ENCODE measurements around the gene NEK9. TPM values are rescaled to one million over a fixed set of nuclear protein-coding genes. Genes with fewer than 3 reads are reported as not detected.

Gene NEK9
- total and polyA plus RNA-seq, 2 donors (not counting 3 experiments of a cell fraction or from before 2014, with no cell fraction given): 22.1 to 65.1 TPM

DNA sequence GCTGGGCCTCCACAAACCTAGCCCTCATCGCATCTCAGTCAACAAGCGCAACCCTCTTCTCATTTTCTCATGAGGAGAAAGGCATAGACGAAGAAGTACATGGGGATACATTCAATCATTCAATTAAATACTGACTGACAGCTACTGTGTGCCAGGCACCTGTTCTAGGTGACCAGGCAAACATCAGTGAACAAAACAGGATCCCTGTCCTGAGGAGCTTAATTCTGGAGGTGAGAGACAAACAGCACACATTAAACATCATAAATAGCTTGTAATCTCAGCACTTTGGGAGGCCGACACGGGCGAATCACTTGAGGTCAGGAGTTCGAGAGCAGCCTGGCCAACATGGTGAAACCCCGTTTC lies 62.7 kb downstream of the NEK9 start:
- Histone ChIP-seq H2AFZ (ENCODE audit: low read depth, low read length) (peak overlapping the region; percentile 72), H3K79me2 (ENCODE audit: control insufficient read depth, insufficient read depth, low read length) (peaks cover 22% of the 10 kb centered on the region), H3K36me3 (ENCODE audit: control insufficient read depth in 2 of 2, extremely low read depth in 1 of 2, insufficient read depth in 2 of 2, low read length in 2 of 2) (no peaks in the 10 kb centered on the region), H3K4me2 (ENCODE audit: insufficient read depth, low read length) (peak overlapping the region; percentile 85), H3K9me3 (replicated peaks; ENCODE audit: control insufficient read depth, insufficient read depth, low read length) (no peaks in the 10 kb centered on the region), H3K27me3 (ENCODE audit: control insufficient read depth in 2 of 2, insufficient read depth in 2 of 2, low read length in 2 of 2) (no peaks in the 10 kb centered on the region), H3K9me1 (replicated peaks; ENCODE audit: control insufficient read depth, extremely low read depth, insufficient read depth, low read length) (no peaks in the 10 kb centered on the region), H3K27ac (ENCODE audit: insufficient read depth, low read depth, low read length) (no peak overlapping the region), H4K20me1 (replicated peaks; ENCODE audit: control insufficient read depth, extremely low read depth, insufficient read depth, low read length) (no peaks in the 10 kb centered on the region), H3K4me3 (replicated peaks in 1 of 3; ENCODE audit: insufficient read depth in 1 of 3, low read depth in 1 of 3, low read length in 3 of 3) (peak overlapping the region; percentile 63 to 79 (median 75)), H3K9ac (replicated peaks; ENCODE audit: extremely low read depth, insufficient read depth, low read length) (peak overlapping the region; percentile 88), H3K4me1 (ENCODE audit: control insufficient read depth, extremely low read depth, insufficient read depth, low read length) (peaks cover 33% of the 10 kb centered on the region)
- no peak for FAIRE-seq
- no TSS peak for BruUV-seq (replicated peaks)
- DNase-seq (ENCODE audit: low read depth, low spot score): no peak
- ChIA-PET POLR2A (interaction anchor here (0.9 to 1.6 kb wide), 2 partner anchors 109 to 123 kb away, joined by 3 to 6 read pairs; partner anchors contain the start of gene PGF), CTCF (interaction anchor here (0.6 to 2.3 kb wide), 14 partner anchors 8 to 203 kb away, joined by 3 to 13 read pairs (median 4); no protein-coding TSS in a partner anchor)
- intact Hi-C loops (cut with micrococcal nuclease) (loop anchor here (2.0 kb wide), 1 partner anchor 17 kb away; no protein-coding TSS in a partner anchor), dilution Hi-C loops (cut with MboI; ENCODE audit: extremely low pct_ligation_motif_present, low sequenced_read_pairs) (no loop called here)
- TF ChIP-seq, protein P1, sequence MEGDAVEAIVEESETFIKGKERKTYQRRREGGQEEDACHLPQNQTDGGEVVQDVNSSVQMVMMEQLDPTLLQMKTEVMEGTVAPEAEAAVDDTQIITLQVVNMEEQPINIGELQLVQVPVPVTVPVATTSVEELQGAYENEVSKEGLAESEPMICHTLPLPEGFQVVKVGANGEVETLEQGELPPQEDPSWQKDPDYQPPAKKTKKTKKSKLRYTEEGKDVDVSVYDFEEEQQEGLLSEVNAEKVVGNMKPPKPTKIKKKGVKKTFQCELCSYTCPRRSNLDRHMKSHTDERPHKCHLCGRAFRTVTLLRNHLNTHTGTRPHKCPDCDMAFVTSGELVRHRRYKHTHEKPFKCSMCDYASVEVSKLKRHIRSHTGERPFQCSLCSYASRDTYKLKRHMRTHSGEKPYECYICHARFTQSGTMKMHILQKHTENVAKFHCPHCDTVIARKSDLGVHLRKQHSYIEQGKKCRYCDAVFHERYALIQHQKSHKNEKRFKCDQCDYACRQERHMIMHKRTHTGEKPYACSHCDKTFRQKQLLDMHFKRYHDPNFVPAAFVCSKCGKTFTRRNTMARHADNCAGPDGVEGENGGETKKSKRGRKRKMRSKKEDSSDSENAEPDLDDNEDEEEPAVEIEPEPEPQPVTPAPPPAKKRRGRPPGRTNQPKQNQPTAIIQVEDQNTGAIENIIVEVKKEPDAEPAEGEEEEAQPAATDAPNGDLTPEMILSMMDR (IDR thresholded peaks at IDR 0.05; ENCODE audit: extremely low read depth in 1 of 2, insufficient read depth in 1 of 2, low read depth in 1 of 2, low read length in 2 of 2): no peak

GRCh38 chr14:75063491-75064204 lies 63.2 kb downstream of the NEK9 start, which contains the start of gene ACYP1:
TSS of gene ACYP1 (minus strand) at chr14:75064024. CDS start at chr14:75063553, 471 bp downstream.
- Histone ChIP-seq H3K4me2 (ENCODE audit: insufficient read depth, low read length) (peak within 1 kb of the TSS; percentile 85), H3K4me3 (replicated peaks in 1 of 3; ENCODE audit: insufficient read depth in 1 of 3, low read depth in 1 of 3, low read length in 3 of 3) (peak within 1 kb of the TSS; percentile 63 to 79 (median 75)), H3K36me3 (ENCODE audit: control insufficient read depth in 2 of 2, extremely low read depth in 1 of 2, insufficient read depth in 2 of 2, low read length in 2 of 2) (no peaks in the 10 kb centered on the region), H3K27me3 (ENCODE audit: control insufficient read depth in 2 of 2, insufficient read depth in 2 of 2, low read length in 2 of 2) (no peaks in the 10 kb centered on the region), H2AFZ (ENCODE audit: low read depth, low read length) (peak within 1 kb of the TSS; percentile 88), H3K9me3 (replicated peaks; ENCODE audit: control insufficient read depth, insufficient read depth, low read length) (no peaks in the 10 kb centered on the region), H4K20me1 (replicated peaks; ENCODE audit: control insufficient read depth, extremely low read depth, insufficient read depth, low read length) (no peaks in the 10 kb centered on the region), H3K27ac (ENCODE audit: insufficient read depth, low read depth, low read length) (peak within 1 kb of the TSS; percentile 54), H3K9ac (replicated peaks; ENCODE audit: extremely low read depth, insufficient read depth, low read length) (peak within 1 kb of the TSS; percentile 88), H3K9me1 (replicated peaks; ENCODE audit: control insufficient read depth, extremely low read depth, insufficient read depth, low read length) (no peaks in the 10 kb centered on the region), H3K4me1 (ENCODE audit: control insufficient read depth, extremely low read depth, insufficient read depth, low read length) (peaks cover 33% of the 10 kb centered on the region), H3K79me2 (ENCODE audit: control insufficient read depth, insufficient read depth, low read length) (peaks cover 24% of the 10 kb centered on the region)
- dilution Hi-C loops (cut with MboI; ENCODE audit: extremely low pct_ligation_motif_present, low sequenced_read_pairs) (no loop called here), intact Hi-C loops (cut with micrococcal nuclease) (loop anchor here (2.0 kb wide), 1 partner anchor 17 kb away; no protein-coding TSS in a partner anchor)
- ChIA-PET CTCF (interaction anchor here (0.6 to 2.3 kb wide), 18 partner anchors 8 to 202 kb away, joined by 3 to 13 read pairs (median 3); partner anchors contain the start of gene MLH3), POLR2A (interaction anchor here (0.5 to 1.6 kb wide), 3 partner anchors 109 to 491 kb away, joined by 3 to 6 read pairs (median 4); partner anchors contain the start of gene PGF)
- DNase-seq (ENCODE audit: low read depth, low spot score) (peak; percentile 93), FAIRE-seq (peak; percentile 88)
- TF ChIP-seq, protein P2, sequence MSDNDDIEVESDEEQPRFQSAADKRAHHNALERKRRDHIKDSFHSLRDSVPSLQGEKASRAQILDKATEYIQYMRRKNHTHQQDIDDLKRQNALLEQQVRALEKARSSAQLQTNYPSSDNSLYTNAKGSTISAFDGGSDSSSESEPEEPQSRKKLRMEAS (IDR thresholded peaks at IDR 0.05; ENCODE audit: insufficient read depth, insufficient read length): no peak
- no peak for TF ChIP-seq EZH2 (IDR thresholded peaks at IDR 0.05; ENCODE audit: borderline replicate concordance, low read depth, low read length, severe bottlenecking)
- TF ChIP-seq JUN (IDR thresholded peaks at IDR 0.05; ENCODE audit: borderline replicate concordance, insufficient read depth, insufficient read length, low read depth): no peak
- no peak for TF ChIP-seq FOS (IDR thresholded peaks at IDR 0.05; ENCODE audit: borderline replicate concordance, insufficient read depth, low read length)
- TF ChIP-seq GATA2 (IDR thresholded peaks at IDR 0.05; ENCODE audit: insufficient read depth, insufficient read length, low read depth, low read length): no peak
- peak; percentile 39 for TF ChIP-seq POLR2A (IDR thresholded peaks at IDR 0.05; ENCODE audit: low read depth, low read length)
- TF ChIP-seq MYC (IDR thresholded peaks at IDR 0.05; ENCODE audit: low read depth, low read length): no peak
- peak; percentile 78 for TF ChIP-seq POLR2AphosphoS5 (IDR thresholded peaks at IDR 0.05; ENCODE audit: insufficient read depth, low read depth, low read length)
- TF ChIP-seq, protein P1 (IDR thresholded peaks at IDR 0.05; ENCODE audit: extremely low read depth in 1 of 2, insufficient read depth in 1 of 2, low read depth in 1 of 2, low read length in 2 of 2): no peak
- BruUV-seq (replicated peaks): TSS peak; percentile 20
